ENCODE measurements around the gene BUD31.
"Not testable (repeated sequence)": the region's sequence is repeated elsewhere in the genome, so short reads cannot be mapped to it uniquely, and the experiment has no call there.

BUD31 gene

GRCh38 chr7:99381664-99382075, 27.1 kb upstream of the BUD31 start:
- peaks cover 30% of the 10 kb centered on the region for H3K36me3 ChIP-seq (ENCODE audit: control insufficient read depth, insufficient read depth, low read length)
- H3K4me1 ChIP-seq (ENCODE audit: control insufficient read depth, insufficient read depth, low read length), result peaks cover 19% of the 10 kb centered on the region; the same call in 1 of the 2 replicates
- H3K27ac ChIP-seq (ENCODE audit: low read depth, low read length), result no peak overlapping the region
- no peaks in the 10 kb centered on the region for H3K27me3 ChIP-seq (ENCODE audit: control insufficient read depth, insufficient read depth, low read length)
- no peaks in the 10 kb centered on the region for H3K9me3 ChIP-seq (ENCODE audit: control insufficient read depth, insufficient read depth, low read depth, low read length)
- H3K4me3 ChIP-seq (ENCODE audit: low read depth, low read length), result no peak overlapping the region
- H3K9ac ChIP-seq (ENCODE audit: low read length), result no peak overlapping the region

- Histone ChIP-seq H3K27me3 (ENCODE audit: control insufficient read depth, insufficient read depth, low read length) (no peaks in the 10 kb centered on the region), H3K9me3 (ENCODE audit: control insufficient read depth, insufficient read depth, low read depth, low read length) (no peaks in the 10 kb centered on the region), H3K9ac (ENCODE audit: low read length) (no peak overlapping the region), H3K4me1 (ENCODE audit: control insufficient read depth, insufficient read depth, low read length) (peaks cover 19% of the 10 kb centered on the region; the same call in 1 of the 2 replicates), H3K4me3 (ENCODE audit: low read depth, low read length) (no peak overlapping the region), H3K27ac (ENCODE audit: low read depth, low read length) (no peak overlapping the region), H3K36me3 (ENCODE audit: control insufficient read depth, insufficient read depth, low read length) (peaks cover 34% of the 10 kb centered on the region)
Observed at GRCh38 chr7:99383203-99383602, 25.6 kb upstream of the BUD31 start.

GRCh38 chr7:99383791-99384370, 24.9 kb upstream of the BUD31 start:
- no peak overlapping the region for H3K27ac ChIP-seq (ENCODE audit: low read depth, low read length)
- H3K9ac ChIP-seq (ENCODE audit: low read length), result no peak overlapping the region
- no peaks in the 10 kb centered on the region for H3K9me3 ChIP-seq (ENCODE audit: control insufficient read depth, insufficient read depth, low read depth, low read length)
- no peak overlapping the region for H3K4me3 ChIP-seq (ENCODE audit: low read depth, low read length)
- peaks cover 36% of the 10 kb centered on the region for H3K36me3 ChIP-seq (ENCODE audit: control insufficient read depth, insufficient read depth, low read length)
- no peaks in the 10 kb centered on the region for H3K27me3 ChIP-seq (ENCODE audit: control insufficient read depth, insufficient read depth, low read length)
- peaks cover 19% of the 10 kb centered on the region; the same call in 1 of the 2 replicates for H3K4me1 ChIP-seq (ENCODE audit: control insufficient read depth, insufficient read depth, low read length)

- Histone ChIP-seq H3K36me3 (ENCODE audit: control insufficient read depth, insufficient read depth, low read length) (peaks cover 39% of the 10 kb centered on the region), H3K4me1 (ENCODE audit: control insufficient read depth, insufficient read depth, low read length) (peaks cover 13% of the 10 kb centered on the region; the same call in 1 of the 2 replicates), H3K9me3 (ENCODE audit: control insufficient read depth, insufficient read depth, low read depth, low read length) (no peaks in the 10 kb centered on the region), H3K9ac (ENCODE audit: low read length) (no peak overlapping the region), H3K4me3 (ENCODE audit: low read depth, low read length) (no peak overlapping the region), H3K27me3 (ENCODE audit: control insufficient read depth, insufficient read depth, low read length) (no peaks in the 10 kb centered on the region), H3K27ac (ENCODE audit: low read depth, low read length) (no peak overlapping the region)
Observed at GRCh38 chr7:99384523-99384922, 24.2 kb upstream of the BUD31 start.

- Histone ChIP-seq H3K9me3 (ENCODE audit: control insufficient read depth, insufficient read depth, low read depth, low read length) (no peaks in the 10 kb centered on the region), H3K4me3 (ENCODE audit: low read depth, low read length) (no peak overlapping the region), H3K27me3 (ENCODE audit: control insufficient read depth, insufficient read depth, low read length) (no peaks in the 10 kb centered on the region), H3K4me1 (ENCODE audit: control insufficient read depth, insufficient read depth, low read length) (peaks cover 2% of the 10 kb centered on the region; the same call in 1 of the 2 replicates), H3K27ac (ENCODE audit: low read depth, low read length) (no peak overlapping the region), H3K36me3 (ENCODE audit: control insufficient read depth, insufficient read depth, low read length) (peaks cover 43% of the 10 kb centered on the region), H3K9ac (ENCODE audit: low read length) (no peak overlapping the region)
Observed at GRCh38 chr7:99385564-99385963, 23.2 kb upstream of the BUD31 start.

GRCh38 chr7:99386584-99387238, 22.1 kb upstream of the BUD31 start:
- no peaks in the 10 kb centered on the region for H3K9me3 ChIP-seq (ENCODE audit: control insufficient read depth, insufficient read depth, low read depth, low read length)
- no peak overlapping the region for H3K27ac ChIP-seq (ENCODE audit: low read depth, low read length)
- H3K4me1 ChIP-seq (ENCODE audit: control insufficient read depth, insufficient read depth, low read length), result no peaks in the 10 kb centered on the region
- no peak overlapping the region for H3K9ac ChIP-seq (ENCODE audit: low read length)
- H3K4me3 ChIP-seq (ENCODE audit: low read depth, low read length), result no peak overlapping the region
- peaks cover 43% of the 10 kb centered on the region for H3K36me3 ChIP-seq (ENCODE audit: control insufficient read depth, insufficient read depth, low read length)
- H3K27me3 ChIP-seq (ENCODE audit: control insufficient read depth, insufficient read depth, low read length), result no peaks in the 10 kb centered on the region

- not testable (repeated sequence) for H3K9me3 ChIP-seq (ENCODE audit: control insufficient read depth, insufficient read depth, low read depth, low read length); H3K4me3 ChIP-seq (ENCODE audit: low read depth, low read length); H3K27me3 ChIP-seq (ENCODE audit: control insufficient read depth, insufficient read depth, low read length); H3K9ac ChIP-seq (ENCODE audit: low read length); H3K27ac ChIP-seq (ENCODE audit: low read depth, low read length); H3K4me1 ChIP-seq (ENCODE audit: control insufficient read depth, insufficient read depth, low read length)
- peaks cover 43% of the 10 kb centered on the region for H3K36me3 ChIP-seq (ENCODE audit: control insufficient read depth, insufficient read depth, low read length)
Observed at GRCh38 chr7:99387239-99387635, 21.5 kb upstream of the BUD31 start.

GRCh38 chr7:99387912-99388311, 20.9 kb upstream of the BUD31 start:
- H3K36me3 ChIP-seq (ENCODE audit: control insufficient read depth, insufficient read depth, low read length), result peaks cover 43% of the 10 kb centered on the region
- no peak overlapping the region for H3K27ac ChIP-seq (ENCODE audit: low read depth, low read length)
- H3K27me3 ChIP-seq (ENCODE audit: control insufficient read depth, insufficient read depth, low read length), result no peaks in the 10 kb centered on the region
- peaks cover 6% of the 10 kb centered on the region; the same call in 1 of the 2 replicates for H3K4me1 ChIP-seq (ENCODE audit: control insufficient read depth, insufficient read depth, low read length)
- H3K9ac ChIP-seq (ENCODE audit: low read length), result no peak overlapping the region
- H3K9me3 ChIP-seq (ENCODE audit: control insufficient read depth, insufficient read depth, low read depth, low read length), result no peaks in the 10 kb centered on the region
- no peak overlapping the region for H3K4me3 ChIP-seq (ENCODE audit: low read depth, low read length)

- H3K27ac ChIP-seq (ENCODE audit: low read depth, low read length), result no peak overlapping the region
- H3K4me1 ChIP-seq (ENCODE audit: control insufficient read depth, insufficient read depth, low read length), result peaks cover 13% of the 10 kb centered on the region
- no peaks in the 10 kb centered on the region for H3K27me3 ChIP-seq (ENCODE audit: control insufficient read depth, insufficient read depth, low read length)
- peaks cover 49% of the 10 kb centered on the region for H3K36me3 ChIP-seq (ENCODE audit: control insufficient read depth, insufficient read depth, low read length)
- H3K9me3 ChIP-seq (ENCODE audit: control insufficient read depth, insufficient read depth, low read depth, low read length), result no peaks in the 10 kb centered on the region
- H3K4me3 ChIP-seq (ENCODE audit: low read depth, low read length), result no peak overlapping the region
- no peak overlapping the region for H3K9ac ChIP-seq (ENCODE audit: low read length)
Observed at GRCh38 chr7:99389772-99390171, 19.0 kb upstream of the BUD31 start.

GRCh38 chr7:99390941-99391602, 17.7 kb upstream of the BUD31 start:
- Histone ChIP-seq H3K9me3 (ENCODE audit: control insufficient read depth, insufficient read depth, low read depth, low read length) (no peaks in the 10 kb centered on the region), H3K9ac (ENCODE audit: low read length) (no peak overlapping the region)

GRCh38 chr7:99392046-99392445, 16.7 kb upstream of the BUD31 start:
- H3K27ac ChIP-seq (ENCODE audit: low read depth, low read length), result no peak overlapping the region
- H3K9me3 ChIP-seq (ENCODE audit: control insufficient read depth, insufficient read depth, low read depth, low read length), result no peaks in the 10 kb centered on the region
- peaks cover 59% of the 10 kb centered on the region for H3K36me3 ChIP-seq (ENCODE audit: control insufficient read depth, insufficient read depth, low read length)
- peak overlapping the region; percentile 72 for H3K4me3 ChIP-seq (ENCODE audit: low read depth, low read length)
- H3K9ac ChIP-seq (ENCODE audit: low read length), result peak overlapping the region; percentile 78
- H3K27me3 ChIP-seq (ENCODE audit: control insufficient read depth, insufficient read depth, low read length), result no peaks in the 10 kb centered on the region
- H3K4me1 ChIP-seq (ENCODE audit: control insufficient read depth, insufficient read depth, low read length), result peaks cover 13% of the 10 kb centered on the region

More at GRCh38 chr7:99390941-99391602, 17.7 kb upstream of the BUD31 start:
- H3K27ac ChIP-seq (ENCODE audit: low read depth, low read length), result no peak overlapping the region
- peaks cover 13% of the 10 kb centered on the region for H3K4me1 ChIP-seq (ENCODE audit: control insufficient read depth, insufficient read depth, low read length)
- no peaks in the 10 kb centered on the region for H3K27me3 ChIP-seq (ENCODE audit: control insufficient read depth, insufficient read depth, low read length)
- H3K36me3 ChIP-seq (ENCODE audit: control insufficient read depth, insufficient read depth, low read length), result peaks cover 61% of the 10 kb centered on the region
- no peak overlapping the region for H3K4me3 ChIP-seq (ENCODE audit: low read depth, low read length)

All from HUES6 (cell line).